ENCODE results near the gene ZNF646. TPM values are rescaled to one million over a fixed set of nuclear protein-coding genes. Genes with fewer than 3 reads are reported as not detected.

The ZNF646 gene
- total RNA-seq, 1 donor from 2014 or later = 10.6 TPM

DNA sequence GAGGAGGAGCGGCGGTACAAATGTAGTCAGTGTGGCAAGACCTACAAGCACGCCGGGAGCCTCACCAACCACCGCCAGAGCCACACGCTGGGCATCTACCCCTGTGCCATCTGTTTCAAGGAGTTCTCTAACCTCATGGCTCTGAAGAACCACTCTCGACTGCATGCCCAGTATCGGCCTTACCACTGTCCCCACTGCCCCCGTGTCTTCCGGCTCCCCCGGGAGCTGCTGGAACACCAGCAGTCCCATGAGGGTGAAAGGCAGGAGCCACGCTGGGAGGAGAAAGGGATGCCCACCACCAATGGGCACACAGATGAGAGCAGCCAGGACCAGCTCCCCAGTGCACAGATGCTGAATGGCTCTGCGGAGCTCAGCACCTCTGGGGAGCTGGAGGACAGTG is 2.8 kb downstream of the ZNF646 start:
- Histone ChIP-seq H3K27ac (no peak overlapping the region), H3K9me3 (no peaks in the 10 kb centered on the region), H3K4me3 (no peak overlapping the region), H3K36me3 (peaks cover 0 to 56% of the 10 kb centered on the region in 2 donors), H3K4me1 (peaks cover 33% of the 10 kb centered on the region), H3K27me3 (no peaks in the 10 kb centered on the region)
- intact Hi-C loops (cut with DNase I) = loop anchor here (10.0 kb wide), 1 partner anchor 92 kb away; the partner anchor contains the start of gene HSD3B7
- no peak for DNase-seq (ENCODE audit: extremely low spot score in 2 of 2)
- TF ChIP-seq, protein P1, sequence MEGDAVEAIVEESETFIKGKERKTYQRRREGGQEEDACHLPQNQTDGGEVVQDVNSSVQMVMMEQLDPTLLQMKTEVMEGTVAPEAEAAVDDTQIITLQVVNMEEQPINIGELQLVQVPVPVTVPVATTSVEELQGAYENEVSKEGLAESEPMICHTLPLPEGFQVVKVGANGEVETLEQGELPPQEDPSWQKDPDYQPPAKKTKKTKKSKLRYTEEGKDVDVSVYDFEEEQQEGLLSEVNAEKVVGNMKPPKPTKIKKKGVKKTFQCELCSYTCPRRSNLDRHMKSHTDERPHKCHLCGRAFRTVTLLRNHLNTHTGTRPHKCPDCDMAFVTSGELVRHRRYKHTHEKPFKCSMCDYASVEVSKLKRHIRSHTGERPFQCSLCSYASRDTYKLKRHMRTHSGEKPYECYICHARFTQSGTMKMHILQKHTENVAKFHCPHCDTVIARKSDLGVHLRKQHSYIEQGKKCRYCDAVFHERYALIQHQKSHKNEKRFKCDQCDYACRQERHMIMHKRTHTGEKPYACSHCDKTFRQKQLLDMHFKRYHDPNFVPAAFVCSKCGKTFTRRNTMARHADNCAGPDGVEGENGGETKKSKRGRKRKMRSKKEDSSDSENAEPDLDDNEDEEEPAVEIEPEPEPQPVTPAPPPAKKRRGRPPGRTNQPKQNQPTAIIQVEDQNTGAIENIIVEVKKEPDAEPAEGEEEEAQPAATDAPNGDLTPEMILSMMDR (IDR thresholded peaks at IDR 0.05) = no peak
- TF ChIP-seq POLR2AphosphoS5 (IDR thresholded peaks at IDR 0.05; ENCODE audit: insufficient read depth in 1 of 2, low read depth in 1 of 2) (no peak), POLR2A (IDR thresholded peaks at IDR 0.05) (no peak)

DNA sequence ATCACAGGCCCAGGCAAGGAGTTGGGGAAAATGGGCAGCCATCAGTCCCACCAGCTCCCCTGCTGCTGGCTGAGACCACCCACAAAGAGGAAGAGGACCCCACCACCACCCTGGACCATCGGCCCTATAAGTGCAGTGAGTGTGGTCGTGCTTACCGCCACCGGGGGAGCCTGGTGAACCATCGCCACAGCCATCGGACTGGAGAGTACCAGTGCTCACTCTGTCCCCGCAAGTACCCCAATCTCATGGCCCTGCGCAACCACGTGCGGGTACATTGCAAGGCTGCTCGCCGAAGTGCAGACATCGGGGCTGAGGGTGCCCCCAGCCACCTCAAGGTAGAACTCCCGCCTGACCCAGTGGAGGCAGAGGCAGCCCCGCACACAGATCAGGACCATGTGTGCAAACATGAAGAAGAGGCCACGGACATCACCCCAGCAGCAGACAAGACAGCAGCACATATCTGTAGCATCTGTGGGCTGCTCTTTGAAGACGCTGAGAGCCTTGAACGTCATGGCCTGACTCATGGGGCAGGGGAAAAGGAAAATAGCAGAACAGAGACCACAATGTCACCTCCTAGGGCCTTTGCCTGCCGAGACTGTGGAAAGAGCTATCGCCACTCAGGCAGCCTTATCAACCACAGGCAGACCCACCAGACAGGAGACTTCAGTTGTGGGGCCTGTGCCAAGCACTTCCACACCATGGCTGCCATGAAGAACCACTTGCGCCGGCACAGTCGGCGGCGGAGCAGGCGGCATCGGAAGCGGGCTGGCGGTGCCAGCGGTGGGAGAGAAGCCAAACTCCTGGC is 3.6 kb downstream of the ZNF646 start:
- DNase-seq (ENCODE audit: extremely low spot score in 2 of 2) = no peak
- no peaks in the 10 kb centered on the region for H3K27me3 ChIP-seq
- no peaks in the 10 kb centered on the region for H3K9me3 ChIP-seq
- no peak overlapping the region for H3K4me3 ChIP-seq
- TF ChIP-seq, protein P1 (IDR thresholded peaks at IDR 0.05) = no peak
- TF ChIP-seq POLR2AphosphoS5 (IDR thresholded peaks at IDR 0.05; ENCODE audit: insufficient read depth in 1 of 2, low read depth in 1 of 2) = no peak
- no peak for TF ChIP-seq POLR2A (IDR thresholded peaks at IDR 0.05)
- intact Hi-C loops (cut with DNase I) = loop anchor here (10.0 kb wide), 1 partner anchor 93 kb away; the partner anchor contains the start of gene HSD3B7
- H3K36me3 ChIP-seq = peaks cover 0 to 64% of the 10 kb centered on the region in 2 donors
- H3K27ac ChIP-seq = no peak overlapping the region
- peaks cover 31% of the 10 kb centered on the region for H3K4me1 ChIP-seq

DNA sequence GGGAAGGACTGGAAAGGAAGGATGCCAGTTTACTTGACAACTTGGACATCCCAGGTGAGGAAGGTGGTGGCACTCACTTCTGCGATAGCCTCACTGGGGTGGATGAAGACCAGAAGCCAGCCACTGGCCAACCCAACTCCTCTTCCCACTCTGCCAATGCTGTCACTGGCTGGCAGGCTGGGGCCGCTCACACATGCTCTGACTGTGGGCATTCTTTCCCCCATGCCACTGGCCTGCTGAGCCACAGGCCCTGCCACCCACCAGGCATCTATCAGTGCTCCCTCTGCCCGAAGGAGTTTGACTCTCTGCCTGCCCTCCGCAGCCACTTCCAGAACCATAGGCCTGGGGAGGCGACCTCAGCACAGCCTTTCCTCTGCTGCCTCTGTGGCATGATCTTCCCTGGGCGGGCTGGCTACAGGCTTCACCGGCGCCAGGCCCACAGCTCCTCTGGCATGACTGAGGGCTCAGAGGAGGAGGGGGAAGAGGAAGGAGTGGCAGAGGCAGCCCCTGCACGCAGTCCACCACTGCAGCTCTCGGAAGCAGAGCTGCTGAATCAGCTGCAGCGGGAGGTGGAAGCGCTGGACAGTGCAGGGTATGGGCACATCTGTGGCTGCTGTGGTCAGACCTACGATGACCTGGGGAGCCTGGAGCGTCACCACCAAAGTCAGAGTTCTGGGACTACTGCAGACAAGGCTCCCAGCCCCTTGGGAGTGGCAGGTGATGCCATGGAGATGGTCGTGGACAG is 4.5 kb downstream of the ZNF646 start:
- intact Hi-C loops (cut with DNase I) = loop anchor here (10.0 kb wide), 1 partner anchor 94 kb away; the partner anchor contains the start of gene HSD3B7
- peaks cover 31% of the 10 kb centered on the region for H3K4me1 ChIP-seq
- DNase-seq (ENCODE audit: extremely low spot score in 2 of 2) = no peak
- H3K9me3 ChIP-seq = no peaks in the 10 kb centered on the region
- no peak overlapping the region for H3K4me3 ChIP-seq
- TF ChIP-seq POLR2AphosphoS5 (IDR thresholded peaks at IDR 0.05; ENCODE audit: insufficient read depth in 1 of 2, low read depth in 1 of 2) (no peak), POLR2A (IDR thresholded peaks at IDR 0.05) (no peak)
- TF ChIP-seq, protein P1 (IDR thresholded peaks at IDR 0.05) = no peak
- H3K27ac ChIP-seq = no peak overlapping the region
- H3K36me3 ChIP-seq = peaks cover 0 to 74% of the 10 kb centered on the region in 2 donors
- H3K27me3 ChIP-seq = no peaks in the 10 kb centered on the region

DNA sequence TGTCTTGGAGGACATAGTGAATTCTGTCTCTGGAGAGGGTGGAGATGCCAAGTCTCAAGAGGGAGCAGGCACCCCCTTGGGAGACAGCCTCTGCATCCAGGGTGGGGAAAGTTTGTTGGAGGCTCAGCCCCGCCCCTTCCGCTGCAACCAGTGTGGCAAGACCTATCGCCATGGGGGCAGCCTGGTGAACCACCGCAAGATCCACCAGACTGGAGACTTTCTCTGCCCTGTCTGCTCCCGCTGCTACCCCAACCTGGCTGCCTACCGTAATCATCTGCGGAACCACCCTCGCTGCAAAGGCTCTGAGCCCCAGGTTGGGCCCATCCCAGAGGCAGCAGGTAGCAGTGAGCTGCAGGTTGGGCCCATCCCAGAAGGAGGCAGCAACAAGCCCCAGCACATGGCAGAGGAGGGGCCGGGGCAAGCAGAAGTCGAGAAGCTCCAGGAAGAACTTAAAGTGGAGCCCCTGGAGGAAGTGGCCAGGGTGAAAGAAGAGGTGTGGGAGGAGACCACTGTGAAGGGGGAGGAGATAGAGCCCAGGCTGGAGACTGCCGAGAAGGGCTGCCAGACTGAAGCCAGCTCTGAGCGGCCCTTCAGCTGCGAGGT is 5.2 kb downstream of the ZNF646 start:
- intact Hi-C loops (cut with DNase I) = loop anchor here (10.0 kb wide), 1 partner anchor 95 kb away; the partner anchor contains the start of gene HSD3B7

More for the DNA sequence above, 5.2 kb downstream of the ZNF646 start:
- Histone ChIP-seq H3K4me1 (peaks cover 31% of the 10 kb centered on the region), H3K4me3 (no peak overlapping the region), H3K36me3 (peaks cover 0 to 78% of the 10 kb centered on the region in 2 donors), H3K9me3 (no peaks in the 10 kb centered on the region), H3K27me3 (no peaks in the 10 kb centered on the region), H3K27ac (no peak overlapping the region)
- no peak for DNase-seq (ENCODE audit: extremely low spot score in 2 of 2)
- TF ChIP-seq POLR2AphosphoS5 (IDR thresholded peaks at IDR 0.05; ENCODE audit: insufficient read depth in 1 of 2, low read depth in 1 of 2) (no peak), POLR2A (IDR thresholded peaks at IDR 0.05) (no peak)
- TF ChIP-seq, protein P1 (IDR thresholded peaks at IDR 0.05) = no peak

All from vagina (tissue), 2 donors.